ENCODE measurements around the gene PTS.

Gene PTS

GRCh38 chr11:112223121-112223520 lies 3.1 kb upstream of the PTS start:
- Histone ChIP-seq H3K4me1 (ENCODE audit: control insufficient read depth, low read depth, low read length) (peaks cover 4% of the 10 kb centered on the region), H3K4me3 (ENCODE audit: low read length) (no peak overlapping the region), H3K9ac (ENCODE audit: low read length) (no peak overlapping the region), H3K27me3 (ENCODE audit: control insufficient read depth, insufficient read depth, low read length) (peaks cover 11% of the 10 kb centered on the region), H3K36me3 (ENCODE audit: control insufficient read depth, low read depth, low read length) (no peaks in the 10 kb centered on the region), H3K9me3 (ENCODE audit: control insufficient read depth, low read depth, low read length) (no peaks in the 10 kb centered on the region), H3K27ac (ENCODE audit: low read length) (no peak overlapping the region)

- Histone ChIP-seq H3K4me3 (ENCODE audit: low read length) (no peak overlapping the region), H3K36me3 (ENCODE audit: control insufficient read depth, low read depth, low read length) (peaks cover 4% of the 10 kb centered on the region), H3K9me3 (ENCODE audit: control insufficient read depth, low read depth, low read length) (no peaks in the 10 kb centered on the region), H3K9ac (ENCODE audit: low read length) (no peak overlapping the region), H3K4me1 (ENCODE audit: control insufficient read depth, low read depth, low read length) (peaks cover 4% of the 10 kb centered on the region), H3K27ac (ENCODE audit: low read length) (no peak overlapping the region), H3K27me3 (ENCODE audit: control insufficient read depth, insufficient read depth, low read length) (peaks cover 11% of the 10 kb centered on the region)
Measured at GRCh38 chr11:112223754-112224532, 2.3 kb upstream of the PTS start.

- Histone ChIP-seq H3K4me1 (ENCODE audit: control insufficient read depth, low read depth, low read length) (peaks cover 4% of the 10 kb centered on the region), H3K9ac (ENCODE audit: low read length) (peak overlapping the region; percentile 41), H3K4me3 (ENCODE audit: low read length) (peak overlapping the region; percentile 85), H3K36me3 (ENCODE audit: control insufficient read depth, low read depth, low read length) (peaks cover 15% of the 10 kb centered on the region), H3K27ac (ENCODE audit: low read length) (no peak overlapping the region), H3K9me3 (ENCODE audit: control insufficient read depth, low read depth, low read length) (no peaks in the 10 kb centered on the region), H3K27me3 (ENCODE audit: control insufficient read depth, insufficient read depth, low read length) (peaks cover 11% of the 10 kb centered on the region)
Measured at GRCh38 chr11:112225753-112226061, 521 bp upstream of the PTS start.

- Histone ChIP-seq H3K9me3 (ENCODE audit: control insufficient read depth, low read depth, low read length) (no peaks in the 10 kb centered on the region), H3K36me3 (ENCODE audit: control insufficient read depth, low read depth, low read length) (peaks cover 23% of the 10 kb centered on the region), H3K27me3 (ENCODE audit: control insufficient read depth, insufficient read depth, low read length) (peaks cover 11% of the 10 kb centered on the region), H3K4me3 (ENCODE audit: low read length) (peak overlapping the region; percentile 85), H3K9ac (ENCODE audit: low read length) (peak overlapping the region; percentile 41), H3K27ac (ENCODE audit: low read length) (peak overlapping the region; percentile 3), H3K4me1 (ENCODE audit: control insufficient read depth, low read depth, low read length) (peaks cover 4% of the 10 kb centered on the region)
Measured at GRCh38 chr11:112226831-112227401, 688 bp downstream of the PTS start.

- peaks cover 23% of the 10 kb centered on the region for H3K36me3 ChIP-seq (ENCODE audit: control insufficient read depth, low read depth, low read length)
- no peaks in the 10 kb centered on the region for H3K9me3 ChIP-seq (ENCODE audit: control insufficient read depth, low read depth, low read length)
- H3K27ac ChIP-seq (ENCODE audit: low read length), result no peak overlapping the region
- peaks cover 11% of the 10 kb centered on the region for H3K27me3 ChIP-seq (ENCODE audit: control insufficient read depth, insufficient read depth, low read length)
- peaks cover 4% of the 10 kb centered on the region for H3K4me1 ChIP-seq (ENCODE audit: control insufficient read depth, low read depth, low read length)
- no peak overlapping the region for H3K9ac ChIP-seq (ENCODE audit: low read length)
- H3K4me3 ChIP-seq (ENCODE audit: low read length), result peak overlapping the region; percentile 85
Measured at GRCh38 chr11:112227471-112227870, 1.2 kb downstream of the PTS start.

- H3K9me3 ChIP-seq (ENCODE audit: control insufficient read depth, low read depth, low read length), result no peaks in the 10 kb centered on the region
- H3K36me3 ChIP-seq (ENCODE audit: control insufficient read depth, low read depth, low read length), result peaks cover 26% of the 10 kb centered on the region
- peaks cover 4% of the 10 kb centered on the region for H3K4me1 ChIP-seq (ENCODE audit: control insufficient read depth, low read depth, low read length)
- H3K4me3 ChIP-seq (ENCODE audit: low read length), result no peak overlapping the region
- H3K9ac ChIP-seq (ENCODE audit: low read length), result no peak overlapping the region
- H3K27ac ChIP-seq (ENCODE audit: low read length), result no peak overlapping the region
- H3K27me3 ChIP-seq (ENCODE audit: control insufficient read depth, insufficient read depth, low read length), result peaks cover 5% of the 10 kb centered on the region
Measured at GRCh38 chr11:112228706-112229105, 2.5 kb downstream of the PTS start.

GRCh38 chr11:112229159-112229558 lies 2.9 kb downstream of the PTS start:
- H3K4me3 ChIP-seq (ENCODE audit: low read length), result no peak overlapping the region
- peaks cover 4% of the 10 kb centered on the region for H3K4me1 ChIP-seq (ENCODE audit: control insufficient read depth, low read depth, low read length)
- no peak overlapping the region for H3K9ac ChIP-seq (ENCODE audit: low read length)
- H3K36me3 ChIP-seq (ENCODE audit: control insufficient read depth, low read depth, low read length), result peaks cover 29% of the 10 kb centered on the region
- H3K27ac ChIP-seq (ENCODE audit: low read length), result no peak overlapping the region
- peaks cover under 1% of the 10 kb centered on the region for H3K27me3 ChIP-seq (ENCODE audit: control insufficient read depth, insufficient read depth, low read length)
- no peaks in the 10 kb centered on the region for H3K9me3 ChIP-seq (ENCODE audit: control insufficient read depth, low read depth, low read length)

- Histone ChIP-seq H3K9me3 (ENCODE audit: control insufficient read depth, low read depth, low read length) (no peaks in the 10 kb centered on the region), H3K27me3 (ENCODE audit: control insufficient read depth, insufficient read depth, low read length) (no peaks in the 10 kb centered on the region), H3K4me3 (ENCODE audit: low read length) (no peak overlapping the region), H3K36me3 (ENCODE audit: control insufficient read depth, low read depth, low read length) (peaks cover 29% of the 10 kb centered on the region), H3K27ac (ENCODE audit: low read length) (no peak overlapping the region), H3K9ac (ENCODE audit: low read length) (no peak overlapping the region), H3K4me1 (ENCODE audit: control insufficient read depth, low read depth, low read length) (peaks cover 4% of the 10 kb centered on the region)
Measured at GRCh38 chr11:112229746-112230433, 3.7 kb downstream of the PTS start.

- no peaks in the 10 kb centered on the region for H3K27me3 ChIP-seq (ENCODE audit: control insufficient read depth, insufficient read depth, low read length)
- no peak overlapping the region for H3K4me3 ChIP-seq (ENCODE audit: low read length)
- H3K27ac ChIP-seq (ENCODE audit: low read length), result no peak overlapping the region
- peaks cover 42% of the 10 kb centered on the region for H3K36me3 ChIP-seq (ENCODE audit: control insufficient read depth, low read depth, low read length)
- peaks cover 4% of the 10 kb centered on the region for H3K4me1 ChIP-seq (ENCODE audit: control insufficient read depth, low read depth, low read length)
- no peak overlapping the region for H3K9ac ChIP-seq (ENCODE audit: low read length)
- H3K9me3 ChIP-seq (ENCODE audit: control insufficient read depth, low read depth, low read length), result no peaks in the 10 kb centered on the region
Measured at GRCh38 chr11:112231952-112232351, 5.7 kb downstream of the PTS start.

- Histone ChIP-seq H3K36me3 (ENCODE audit: control insufficient read depth, low read depth, low read length) (peaks cover 37% of the 10 kb centered on the region), H3K27me3 (ENCODE audit: control insufficient read depth, insufficient read depth, low read length) (no peaks in the 10 kb centered on the region), H3K4me3 (ENCODE audit: low read length) (no peak overlapping the region), H3K27ac (ENCODE audit: low read length) (no peak overlapping the region), H3K9me3 (ENCODE audit: control insufficient read depth, low read depth, low read length) (no peaks in the 10 kb centered on the region), H3K4me1 (ENCODE audit: control insufficient read depth, low read depth, low read length) (no peaks in the 10 kb centered on the region), H3K9ac (ENCODE audit: low read length) (no peak overlapping the region)
Measured at GRCh38 chr11:112235750-112236390, 9.6 kb downstream of the PTS start.

GRCh38 chr11:112237451-112237850 lies 11.2 kb downstream of the PTS start:
- Histone ChIP-seq H3K36me3 (ENCODE audit: control insufficient read depth, low read depth, low read length) (peaks cover 31% of the 10 kb centered on the region), H3K9me3 (ENCODE audit: control insufficient read depth, low read depth, low read length) (no peaks in the 10 kb centered on the region), H3K9ac (ENCODE audit: low read length) (no peak overlapping the region), H3K4me1 (ENCODE audit: control insufficient read depth, low read depth, low read length) (no peaks in the 10 kb centered on the region), H3K27ac (ENCODE audit: low read length) (no peak overlapping the region), H3K27me3 (ENCODE audit: control insufficient read depth, insufficient read depth, low read length) (no peaks in the 10 kb centered on the region), H3K4me3 (ENCODE audit: low read length) (no peak overlapping the region)

Data from iPS-18a (cell line).